HG03342 (cell line): Measurements from ENCODE around the gene F8.
"Not testable (repeated sequence)": the region's sequence is repeated elsewhere in the genome, so short reads cannot be mapped to it uniquely, and the experiment has no call there.

ENCODE experiments used
- ATAC-seq: cut with Tn5 transposase; IDR thresholded peaks from one replicate; pipeline ENCODE4 v1.9.1; 2021; ENCODE audit warnings: mild to moderate bottlenecking, moderate library complexity; ENCODE audit not compliant: unreplicated experiment

Gene F8

DNA sequence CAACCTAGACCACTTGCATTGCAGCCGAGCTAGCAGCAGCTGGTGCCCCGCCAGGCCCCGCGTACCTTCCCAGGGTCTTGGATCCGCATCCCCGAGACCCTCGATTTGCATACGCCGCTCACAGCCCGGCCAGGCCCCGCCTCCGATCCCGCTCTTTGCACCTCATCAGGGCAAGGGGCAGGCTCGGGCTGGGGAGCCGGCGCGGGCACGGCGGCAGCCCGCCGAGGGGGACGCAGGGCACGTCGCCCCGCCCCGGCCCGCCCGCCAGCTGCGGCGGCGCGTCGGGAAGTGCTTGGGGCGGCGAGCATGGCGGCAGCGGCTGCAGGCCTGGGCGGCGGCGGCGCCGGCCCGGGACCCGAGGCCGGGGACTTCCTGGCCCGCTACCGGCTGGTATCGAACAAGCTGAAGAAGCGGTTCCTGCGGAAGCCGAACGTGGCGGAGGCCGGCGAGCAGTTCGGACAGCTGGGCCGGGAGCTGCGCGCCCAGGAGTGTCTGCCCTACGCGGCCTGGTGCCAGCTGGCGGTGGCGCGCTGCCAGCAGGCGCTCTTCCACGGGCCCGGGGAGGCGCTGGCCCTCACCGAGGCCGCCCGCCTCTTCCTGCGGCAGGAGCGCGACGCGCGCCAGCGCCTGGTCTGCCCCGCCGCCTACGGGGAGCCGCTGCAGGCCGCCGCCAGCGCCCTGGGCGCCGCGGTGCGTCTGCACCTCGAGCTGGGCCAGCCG lies 136.3 kb downstream of the F8 start, which contains the start of gene F8A1:
Gene F8A1, plus strand, starts transcription at position 287 of the 720 bp plus-strand sequence. Its CDS starts 20 bp downstream, at position 307.
- peak; percentile 63 for ATAC-seq

DNA sequence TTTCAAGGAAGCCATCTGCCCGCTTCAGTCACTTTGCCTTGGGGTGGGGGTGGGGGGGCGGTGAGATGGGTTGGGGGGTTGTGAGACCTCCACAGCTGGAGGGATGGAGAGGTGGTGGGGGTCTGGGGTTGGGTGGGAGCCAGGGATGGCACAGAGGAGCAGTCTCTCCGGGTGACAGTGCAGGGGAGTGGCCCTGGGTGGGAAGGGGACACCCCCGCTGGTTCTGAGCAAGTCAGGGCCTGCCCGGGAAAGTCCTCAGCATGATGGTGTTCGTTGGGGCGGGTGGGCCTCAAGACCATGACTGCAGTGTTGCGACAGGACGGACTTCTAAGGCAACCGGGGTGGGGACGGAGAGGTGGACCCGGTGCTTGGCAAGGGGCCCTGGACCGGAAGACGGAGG lies 137.0 kb downstream of the F8 start:
- ATAC-seq: not testable (repeated sequence)

DNA sequence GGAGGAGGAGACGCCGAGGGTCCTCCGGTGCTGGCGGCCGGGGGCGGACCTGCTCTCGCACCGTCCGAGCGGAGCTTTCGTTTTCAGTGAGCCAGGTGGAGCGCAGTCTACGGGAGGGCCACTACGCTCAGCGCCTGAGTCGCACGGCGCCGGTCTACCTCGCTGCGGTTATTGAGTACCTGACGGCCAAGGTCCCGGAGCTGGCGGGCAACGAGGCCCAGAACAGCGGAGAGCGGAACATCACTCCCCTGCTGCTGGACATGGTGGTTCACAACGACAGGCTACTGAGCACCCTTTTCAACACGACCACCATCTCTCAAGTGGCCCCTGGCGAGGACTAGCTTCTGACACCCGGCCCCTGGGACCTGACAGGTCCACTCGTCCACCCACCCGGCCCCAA lies 137.5 kb downstream of the F8 start:
- not testable (repeated sequence) for ATAC-seq

DNA sequence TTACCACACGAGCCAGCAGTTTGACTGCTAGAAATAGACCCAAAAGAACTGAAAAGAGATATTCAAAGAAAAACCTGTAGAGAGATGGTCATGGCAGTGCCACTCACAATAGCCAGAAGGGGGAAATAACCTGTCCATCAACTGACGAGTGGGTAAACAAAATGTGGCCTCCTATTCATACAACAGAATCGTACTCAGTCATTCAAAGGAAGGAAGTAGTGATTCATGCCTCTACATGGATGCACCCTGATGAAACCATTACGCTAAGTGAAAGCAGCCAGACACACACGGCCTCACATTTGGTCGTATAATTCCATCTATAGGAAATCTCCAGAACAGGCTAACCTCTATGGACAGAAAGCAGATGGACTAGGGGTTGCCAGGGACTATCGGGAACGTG lies 138.5 kb downstream of the F8 start:
- ATAC-seq: not testable (repeated sequence)

- ATAC-seq: no peak
Measured at GRCh38 chrX:154873329-154873728, 149.2 kb downstream of the F8 start.

- not testable (repeated sequence) for ATAC-seq
Measured at GRCh38 chrX:154868522-154868921, 154.0 kb downstream of the F8 start.

DNA sequence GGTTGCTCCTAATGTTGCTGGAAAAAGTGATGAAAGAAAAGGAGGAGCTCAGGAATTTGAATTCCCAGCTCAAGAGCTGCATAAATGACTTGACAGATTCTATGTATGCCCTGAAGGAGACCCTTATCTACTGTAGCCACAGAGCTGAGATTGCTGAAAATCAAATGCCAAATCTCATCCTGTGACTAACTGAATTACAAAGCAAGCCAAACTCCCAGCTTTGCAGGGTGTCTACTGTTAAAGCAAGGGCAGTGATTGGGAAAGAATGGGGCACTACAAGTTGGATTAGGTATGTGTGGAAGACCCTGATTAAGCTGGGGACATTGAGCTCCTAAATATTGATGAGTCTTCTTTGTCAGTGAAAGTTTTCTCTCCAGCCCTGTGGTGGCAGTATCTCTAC lies 167.3 kb downstream of the F8 start:
- no peak for ATAC-seq

DNA sequence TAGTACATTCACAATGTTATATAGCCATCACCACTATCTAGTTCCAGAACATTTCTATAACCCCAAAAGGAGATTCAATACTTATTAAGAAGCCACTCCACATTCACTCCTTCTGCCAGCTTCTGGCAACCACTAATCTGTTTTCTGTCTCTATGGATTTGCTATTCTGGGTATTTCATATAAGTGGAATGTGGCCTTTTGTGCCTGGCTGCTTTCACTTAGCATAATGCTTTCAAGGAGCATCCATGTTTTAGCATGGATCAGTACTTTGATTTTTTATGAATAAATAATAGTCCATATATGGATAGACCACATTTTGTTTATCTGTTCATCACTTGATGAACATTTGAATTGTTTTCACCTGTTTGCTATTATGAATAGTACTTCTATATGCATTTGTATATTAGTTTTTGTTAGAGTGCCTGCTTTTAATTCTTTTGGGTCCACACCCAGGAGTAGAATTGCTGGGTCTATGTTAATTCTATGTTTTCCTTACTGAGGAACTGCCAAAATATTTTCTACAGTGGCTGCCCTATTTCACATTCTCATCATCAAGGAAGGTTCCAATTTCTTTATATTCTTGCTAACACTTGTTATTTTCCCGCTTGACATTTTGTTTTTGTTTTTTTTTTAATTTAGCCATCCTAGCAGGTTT lies 171.4 kb downstream of the F8 start:
- no peak for ATAC-seq

- peak; percentile 57 for ATAC-seq
Measured at GRCh38 chrX:154840856-154841255, 181.7 kb downstream of the F8 start.

DNA sequence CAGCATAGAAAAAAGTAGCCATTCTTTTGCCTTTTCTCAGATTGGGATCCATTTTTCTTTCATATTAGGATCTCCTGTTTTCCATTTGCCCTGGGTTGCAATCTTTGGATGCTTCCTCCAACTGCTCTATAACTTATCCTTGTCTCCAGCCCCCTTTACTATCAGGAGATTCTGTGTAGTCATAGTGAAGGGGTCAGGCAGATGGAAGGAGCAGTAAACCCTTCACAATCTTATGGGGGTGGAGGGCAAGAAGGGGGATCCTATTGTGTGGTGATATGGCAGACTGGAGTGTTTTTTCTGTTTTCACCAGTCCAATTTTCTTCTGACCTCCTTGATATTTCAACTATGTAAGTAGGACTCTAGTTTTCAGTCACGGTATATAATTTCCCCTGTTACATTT lies 186.4 kb downstream of the F8 start:
- ATAC-seq: no peak

DNA sequence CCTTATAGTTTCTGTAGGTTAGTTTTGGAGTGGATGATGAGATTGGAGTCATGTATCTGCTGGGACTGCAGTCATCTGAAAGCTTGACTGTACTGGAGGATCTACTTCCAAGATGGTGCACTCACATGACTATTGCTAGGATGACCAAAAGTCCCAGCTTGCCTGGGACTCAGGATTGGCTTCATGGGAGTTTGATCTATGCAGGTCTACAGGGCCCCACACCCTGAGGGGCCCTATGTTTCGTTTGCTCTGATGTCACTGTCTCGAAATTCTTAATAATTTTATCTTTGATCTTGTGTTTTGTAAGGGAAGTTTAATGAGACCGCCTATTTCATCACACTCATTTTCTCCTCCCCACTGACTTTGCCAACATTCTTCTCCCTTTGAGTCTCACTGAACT lies 188.0 kb downstream of the F8 start, which contains the start of gene SMIM9:
Gene SMIM9, minus strand, starts transcription at position 101 of the 400 bp plus-strand sequence. CDS start 3,806 bp downstream, outside the sequence.
- no peak for ATAC-seq

DNA sequence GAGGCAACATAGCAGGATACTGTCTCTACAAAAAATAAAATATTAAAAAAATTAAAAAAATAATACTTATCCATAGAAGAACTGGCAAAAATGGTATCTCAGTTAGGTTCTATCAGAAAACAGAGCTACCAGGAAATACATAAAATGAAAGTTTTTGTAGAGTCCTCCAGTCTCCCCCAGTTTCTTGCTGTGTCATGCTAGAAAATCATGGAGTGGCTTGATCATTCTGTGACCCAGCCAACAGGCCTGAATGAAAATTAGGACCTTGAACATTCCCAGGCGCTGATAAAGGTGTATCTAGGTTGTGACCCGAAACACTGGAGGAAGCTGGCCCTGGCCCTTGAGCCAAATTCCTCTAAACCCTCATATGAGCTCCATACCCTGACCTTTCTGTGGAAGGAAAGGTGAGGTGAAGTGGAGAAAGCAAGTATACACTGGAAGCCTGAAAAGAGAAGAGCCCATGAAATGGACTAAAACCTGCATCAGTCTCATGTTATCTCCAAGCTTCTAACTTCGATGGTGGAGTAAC lies 188.7 kb downstream of the F8 start:
- ATAC-seq: no peak

- ATAC-seq: no peak
Measured at GRCh38 chrX:154829926-154830442, 192.5 kb downstream of the F8 start.

DNA sequence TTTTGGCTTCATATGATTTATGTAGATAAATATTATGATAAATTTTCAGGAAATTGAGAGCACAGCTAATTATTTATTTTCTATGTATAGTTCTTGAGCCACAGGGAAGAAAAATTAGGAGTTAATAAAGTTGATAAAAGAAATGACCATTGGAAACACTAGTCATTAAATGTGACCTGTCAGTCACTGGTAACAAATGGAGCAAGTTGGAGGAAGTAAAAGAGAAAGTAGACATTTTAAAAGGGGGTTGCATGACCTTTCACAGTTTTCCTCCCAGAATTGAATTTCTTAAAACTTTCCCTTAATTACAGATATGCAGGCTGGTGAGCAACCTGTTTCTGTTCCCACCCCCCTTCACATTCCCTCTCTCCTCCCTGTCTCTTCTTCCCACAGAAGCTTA lies 193.4 kb downstream of the F8 start:
- no peak for ATAC-seq

DNA sequence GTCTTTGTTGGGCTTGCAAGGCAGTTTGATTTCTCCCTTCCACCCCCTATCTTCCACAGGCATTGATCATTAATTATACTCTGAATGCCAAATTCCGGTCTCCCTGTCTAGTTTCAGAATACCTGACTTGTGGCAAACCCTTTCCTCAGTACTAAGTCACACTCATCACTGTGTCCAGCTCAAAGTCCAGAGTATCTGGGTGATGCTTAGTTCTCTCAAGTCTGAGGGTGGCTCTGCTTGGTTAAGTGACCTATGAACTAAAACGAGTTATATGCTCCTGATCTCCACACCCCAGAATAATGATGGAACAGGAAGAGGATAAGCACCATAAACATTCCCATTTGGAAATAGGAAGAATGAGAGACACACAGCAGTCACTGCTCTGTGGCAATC lies 194.5 kb downstream of the F8 start:
- no peak for ATAC-seq

DNA sequence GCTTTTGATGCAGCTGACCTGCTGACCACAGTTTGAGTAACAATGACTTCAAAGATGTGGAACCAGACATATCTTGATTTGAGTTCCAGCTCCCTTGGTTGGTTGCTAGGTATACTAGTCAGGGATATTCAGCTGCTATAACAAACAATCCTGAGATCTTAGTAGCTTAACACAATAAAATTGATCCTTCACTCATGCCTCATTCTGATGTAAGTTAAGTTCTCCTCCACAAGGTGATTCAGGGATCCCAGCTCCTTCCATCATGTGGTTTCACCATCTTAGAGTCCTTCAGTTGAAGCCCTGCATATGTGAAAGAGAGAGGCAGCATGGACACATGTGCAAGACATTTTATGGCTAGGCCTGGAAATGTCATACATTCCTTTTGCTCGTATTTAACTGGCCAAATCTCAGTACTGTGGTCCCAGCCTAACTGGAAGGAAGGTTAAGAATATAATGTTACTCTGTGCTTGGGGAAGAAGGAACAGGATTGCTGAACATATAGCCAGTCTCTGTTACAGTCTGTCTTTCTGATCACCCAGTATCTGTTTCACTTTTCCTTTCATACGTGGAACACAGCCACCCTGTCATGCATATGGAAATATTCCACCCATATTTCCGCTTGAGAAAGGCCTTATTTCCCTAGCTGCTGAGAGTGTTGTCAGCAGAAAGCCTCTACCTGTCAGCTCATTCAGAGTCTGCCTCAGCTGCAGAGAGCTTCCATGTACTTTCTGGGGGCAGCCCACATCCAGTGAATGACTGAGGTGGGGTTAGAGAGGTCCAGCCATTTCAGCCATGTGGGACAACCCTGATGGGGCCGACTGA lies 195.1 kb downstream of the F8 start:
- ATAC-seq: peak; percentile 90

DNA sequence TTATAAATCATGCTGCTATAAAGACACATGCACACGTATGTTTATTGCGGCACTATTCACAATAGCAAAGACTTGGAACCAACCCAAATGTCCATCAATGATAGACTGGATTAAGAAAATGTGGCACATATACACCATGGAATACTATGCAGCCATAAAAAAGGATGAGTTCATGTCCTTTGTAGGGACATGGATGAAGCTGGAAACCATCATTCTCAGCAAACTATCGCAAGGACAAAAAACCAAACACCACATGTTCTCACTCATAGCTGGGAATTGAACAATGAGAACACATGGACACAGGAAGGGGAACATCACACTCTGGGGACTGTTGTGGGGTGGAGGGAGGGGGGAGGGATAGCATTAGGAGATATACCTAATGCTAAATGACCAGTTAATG lies 196.9 kb downstream of the F8 start:
- ATAC-seq: not testable (repeated sequence)

- ATAC-seq: no peak
Measured at GRCh38 chrX:154824638-154825037, 197.9 kb downstream of the F8 start.

GRCh38 chrX:154822029-154822428 lies 200.5 kb downstream of the F8 start:
- ATAC-seq: no peak

- ATAC-seq: no peak
Measured at GRCh38 chrX:154821523-154821922, 201.0 kb downstream of the F8 start.

- ATAC-seq: peak; percentile 67
Measured at GRCh38 chrX:154819771-154820341, 202.7 kb downstream of the F8 start.
